ENCODE measurements around the gene TSPAN31.

DNA sequence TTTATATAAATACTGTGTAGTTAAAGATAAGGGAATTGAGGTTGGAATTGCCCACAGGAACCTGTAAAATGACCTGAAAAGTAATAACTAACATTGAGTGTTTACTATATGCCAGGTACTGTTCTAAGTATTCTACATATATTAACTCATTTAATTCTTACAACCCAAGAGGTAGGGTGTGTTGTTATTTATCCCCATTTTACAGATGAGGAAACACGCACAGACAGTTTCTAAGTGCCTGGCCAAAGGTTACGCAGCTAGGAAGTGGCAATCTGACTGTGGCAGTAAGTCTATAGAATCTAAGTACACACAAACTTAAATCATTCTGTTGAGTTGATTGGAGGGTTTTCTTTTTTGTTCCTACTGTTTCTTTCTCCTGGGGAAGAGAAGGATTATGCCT, 1.1 kb upstream of the TSPAN31 start:
- no peak for TF ChIP-seq EZH2 (IDR thresholded peaks at IDR 0.05)
- no peak for TF ChIP-seq POLR2AphosphoS5 (IDR thresholded peaks at IDR 0.05; ENCODE audit: borderline replicate concordance, low read depth, low read length)
- no peak for TF ChIP-seq FOXP2 (optimal IDR thresholded peaks at IDR 0.05; ENCODE audit: control extremely low read depth, extremely low read length, insufficient read depth)
